ENCODE measurements around the gene EMP2. TPM values are rescaled to one million over a fixed set of nuclear protein-coding genes. Genes with fewer than 3 reads are reported as not detected.

Gene EMP2
- total RNA-seq, 2 donors from 2014 or later, result 40.3 to 66.8 TPM

DNA sequence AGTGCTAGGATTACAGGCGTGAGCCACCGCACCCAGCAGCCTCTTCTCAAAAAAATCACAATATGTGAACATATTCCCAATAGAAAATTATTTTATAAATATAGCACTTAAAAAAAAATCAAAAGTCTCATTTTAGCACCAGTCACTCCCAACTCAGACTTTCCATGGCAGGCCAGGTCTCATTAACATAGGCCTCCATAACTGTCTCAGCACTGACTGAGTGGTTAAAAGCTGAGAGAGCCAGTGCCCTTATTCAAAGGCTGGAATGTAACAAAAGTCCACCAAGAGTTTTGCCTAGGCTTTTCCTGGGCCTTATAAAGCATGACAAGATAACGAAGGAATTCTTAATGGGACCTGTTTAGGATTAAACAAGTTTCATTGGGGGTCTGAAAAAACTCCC lies 79.8 kb downstream of the EMP2 start:
- H3K4me3 ChIP-seq, result no peak overlapping the region
- H3K4me1 ChIP-seq, result no peaks in the 10 kb centered on the region
- no peak overlapping the region for H3K27ac ChIP-seq
- H3K27me3 ChIP-seq, result no peaks in the 10 kb centered on the region
- DNase-seq (ENCODE audit: low spot score), result no peak
- TF ChIP-seq, protein P1, sequence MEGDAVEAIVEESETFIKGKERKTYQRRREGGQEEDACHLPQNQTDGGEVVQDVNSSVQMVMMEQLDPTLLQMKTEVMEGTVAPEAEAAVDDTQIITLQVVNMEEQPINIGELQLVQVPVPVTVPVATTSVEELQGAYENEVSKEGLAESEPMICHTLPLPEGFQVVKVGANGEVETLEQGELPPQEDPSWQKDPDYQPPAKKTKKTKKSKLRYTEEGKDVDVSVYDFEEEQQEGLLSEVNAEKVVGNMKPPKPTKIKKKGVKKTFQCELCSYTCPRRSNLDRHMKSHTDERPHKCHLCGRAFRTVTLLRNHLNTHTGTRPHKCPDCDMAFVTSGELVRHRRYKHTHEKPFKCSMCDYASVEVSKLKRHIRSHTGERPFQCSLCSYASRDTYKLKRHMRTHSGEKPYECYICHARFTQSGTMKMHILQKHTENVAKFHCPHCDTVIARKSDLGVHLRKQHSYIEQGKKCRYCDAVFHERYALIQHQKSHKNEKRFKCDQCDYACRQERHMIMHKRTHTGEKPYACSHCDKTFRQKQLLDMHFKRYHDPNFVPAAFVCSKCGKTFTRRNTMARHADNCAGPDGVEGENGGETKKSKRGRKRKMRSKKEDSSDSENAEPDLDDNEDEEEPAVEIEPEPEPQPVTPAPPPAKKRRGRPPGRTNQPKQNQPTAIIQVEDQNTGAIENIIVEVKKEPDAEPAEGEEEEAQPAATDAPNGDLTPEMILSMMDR (IDR thresholded peaks at IDR 0.05), result no peak
- no peaks in the 10 kb centered on the region for H3K36me3 ChIP-seq
- H3K9me3 ChIP-seq, result no peaks in the 10 kb centered on the region

DNA sequence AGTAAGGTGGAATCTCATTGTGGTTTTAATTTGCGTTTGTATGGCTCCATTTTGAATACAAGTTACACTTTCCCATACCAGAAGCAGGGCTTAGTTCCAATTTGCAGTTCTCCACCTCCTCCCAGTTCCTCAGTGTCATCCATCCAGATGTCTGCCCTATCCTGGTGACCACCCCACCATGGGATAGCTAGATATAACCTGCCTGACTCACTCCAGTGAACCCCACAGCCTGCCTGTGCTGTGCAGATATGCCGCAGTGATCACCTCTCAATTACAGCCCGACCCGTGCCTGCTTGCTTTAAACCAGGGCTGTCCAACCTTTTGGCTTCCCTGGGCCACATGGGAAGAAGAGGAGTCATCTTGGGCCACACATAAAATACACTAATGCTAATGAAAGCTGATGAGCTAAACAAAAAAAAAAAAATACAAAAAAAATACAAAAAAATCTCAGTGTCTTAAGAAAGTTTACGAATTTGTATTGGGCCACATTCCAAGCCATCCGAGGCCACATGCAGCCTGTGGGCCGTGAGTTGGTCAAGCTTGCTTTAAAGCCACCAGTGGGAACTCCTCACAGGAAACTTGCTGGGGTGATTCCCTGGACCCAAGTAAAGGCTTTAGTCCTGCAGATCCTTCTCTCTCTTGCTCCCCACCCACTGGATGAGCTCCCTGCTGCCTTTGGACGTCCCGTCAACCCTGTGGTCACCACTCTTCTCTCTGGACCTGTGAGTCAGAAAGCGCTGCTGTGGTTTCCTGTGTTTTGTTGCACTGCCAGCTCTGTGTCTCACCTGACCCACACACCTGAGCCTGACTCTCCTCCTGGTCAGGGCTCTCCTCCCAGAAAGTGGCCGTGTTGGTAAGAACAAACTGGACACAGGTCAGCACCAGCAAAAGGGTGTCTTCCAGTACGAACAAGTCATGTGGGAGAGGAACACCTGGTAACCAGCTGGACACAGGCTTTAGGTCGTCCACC lies 83.0 kb downstream of the EMP2 start:
- H3K27ac ChIP-seq, result no peak overlapping the region
- no peak overlapping the region for H3K4me3 ChIP-seq
- TF ChIP-seq, protein P1 (IDR thresholded peaks at IDR 0.05), result no peak

DNA sequence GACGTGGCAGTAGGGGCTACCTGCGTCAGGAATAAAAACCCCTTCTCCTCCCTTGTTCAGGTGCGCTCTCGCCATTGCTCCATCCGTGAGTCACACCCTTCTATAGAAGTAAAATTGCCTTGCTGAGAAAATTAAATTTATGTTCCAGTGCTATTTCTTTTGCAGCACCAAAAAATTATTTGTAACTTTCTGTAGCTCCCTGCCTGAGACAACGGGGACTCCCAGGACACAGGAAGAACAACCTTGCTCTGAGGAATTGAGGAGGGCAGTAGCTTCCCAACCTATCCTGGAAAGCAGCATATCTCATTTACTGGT lies 85.4 kb downstream of the EMP2 start:
- H3K27me3 ChIP-seq, result no peaks in the 10 kb centered on the region
- no peak overlapping the region for H3K27ac ChIP-seq
- no peaks in the 10 kb centered on the region for H3K36me3 ChIP-seq
- TF ChIP-seq, protein P1 (IDR thresholded peaks at IDR 0.05), result no peak
- H3K4me3 ChIP-seq, result no peak overlapping the region
- H3K4me1 ChIP-seq, result no peaks in the 10 kb centered on the region
- no peak for DNase-seq (ENCODE audit: low spot score)
- H3K9me3 ChIP-seq, result peaks cover 0 to 4% of the 10 kb centered on the region in 2 donors

More for the DNA sequence above, 83.0 kb downstream of the EMP2 start:
- H3K9me3 ChIP-seq, result peaks cover 0 to 4% of the 10 kb centered on the region in 2 donors
- DNase-seq (ENCODE audit: low spot score), result no peak
- no peaks in the 10 kb centered on the region for H3K4me1 ChIP-seq
- H3K27me3 ChIP-seq, result no peaks in the 10 kb centered on the region
- H3K36me3 ChIP-seq, result no peaks in the 10 kb centered on the region

DNA sequence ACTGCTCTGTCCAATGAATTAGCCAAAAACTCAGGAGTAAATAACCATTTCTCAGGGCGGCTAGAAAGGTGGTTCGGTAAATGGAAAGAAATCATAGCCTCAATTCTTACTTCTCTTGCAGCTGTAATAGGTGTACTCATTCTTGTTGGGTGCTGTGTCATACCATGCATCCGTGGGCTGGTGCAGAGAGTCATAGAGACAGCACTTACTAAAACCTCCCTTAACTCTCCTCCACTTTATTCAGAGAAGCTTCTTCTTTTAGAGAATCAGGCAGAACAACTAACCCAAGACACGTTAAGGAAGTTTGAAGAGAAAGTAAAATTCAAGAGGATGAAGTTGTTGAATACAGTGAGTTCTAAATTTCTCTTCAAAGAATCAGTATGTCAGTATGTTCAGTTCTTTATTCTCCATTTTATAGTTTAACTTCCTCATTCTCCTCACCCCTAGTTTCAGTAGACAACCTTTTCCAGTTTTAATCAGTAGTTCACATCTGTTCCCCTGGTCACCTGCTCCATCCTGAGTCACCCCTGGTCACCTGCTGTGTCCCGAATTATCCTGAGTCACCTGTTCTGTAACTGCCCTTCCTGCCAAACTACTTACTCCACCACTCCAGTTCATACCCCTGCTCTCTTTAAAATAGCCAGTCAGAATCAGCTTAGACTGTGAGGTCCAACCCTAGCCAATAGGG lies 85.9 kb downstream of the EMP2 start:
- H3K9me3 ChIP-seq, result peaks cover 0 to 4% of the 10 kb centered on the region in 2 donors
- DNase-seq (ENCODE audit: low spot score), result no peak

DNA sequence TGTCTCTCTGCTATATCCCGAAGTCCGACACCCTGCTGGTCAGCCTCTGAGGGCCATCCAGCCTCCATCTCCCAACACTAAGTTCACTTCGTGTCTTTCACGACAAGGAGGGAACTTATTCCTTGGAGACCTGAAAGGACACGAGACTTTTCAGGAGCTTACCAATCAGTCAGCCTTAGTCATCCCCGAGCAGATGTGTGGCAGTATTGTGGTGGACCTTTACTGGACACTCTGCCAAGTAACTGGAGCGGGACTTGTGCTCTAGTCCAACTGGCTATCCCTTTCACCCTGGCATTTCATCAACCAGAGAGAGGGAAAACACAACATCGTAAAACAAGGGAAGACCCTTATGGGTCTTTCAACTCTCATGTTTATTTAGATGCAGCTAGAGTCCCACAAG lies 87.1 kb downstream of the EMP2 start:
- TF ChIP-seq, protein P1 (IDR thresholded peaks at IDR 0.05), result no peak
- H3K4me1 ChIP-seq, result no peaks in the 10 kb centered on the region
- no peak for DNase-seq (ENCODE audit: low spot score)
- H3K9me3 ChIP-seq, result peaks cover 0 to 4% of the 10 kb centered on the region in 2 donors
- H3K27me3 ChIP-seq, result no peaks in the 10 kb centered on the region
- no peaks in the 10 kb centered on the region for H3K36me3 ChIP-seq
- no peak overlapping the region for H3K27ac ChIP-seq
- no peak overlapping the region for H3K4me3 ChIP-seq

More for the DNA sequence above, 85.9 kb downstream of the EMP2 start:
- H3K4me3 ChIP-seq, result no peak overlapping the region
- no peaks in the 10 kb centered on the region for H3K36me3 ChIP-seq
- H3K27ac ChIP-seq, result no peak overlapping the region
- no peaks in the 10 kb centered on the region for H3K27me3 ChIP-seq
- no peaks in the 10 kb centered on the region for H3K4me1 ChIP-seq
- TF ChIP-seq, protein P1 (IDR thresholded peaks at IDR 0.05), result no peak

All from right atrium auricular region (tissue), 2 donors.